Measurements from ENCODE around the gene ST3GAL5.

- no peak for TF ChIP-seq CTCF (IDR thresholded peaks at IDR 0.05; ENCODE audit: low read length)
- no peak for TF ChIP-seq EZH2 (optimal IDR thresholded peaks at IDR 0.05; ENCODE audit: low read depth, low read length)
Measured at GRCh38 chr2:85838181-85838580, 50.6 kb downstream of the ST3GAL5 start.
